HepG2 (cell line): Measurements from ENCODE around the gene ABCF1. TPM values are rescaled to one million over a fixed set of nuclear protein-coding genes. Genes with fewer than 3 reads are reported as not detected.

Experiments
- ATF7-NPFF ChIP-seq: sonication (generic); formaldehyde crosslinking; IDR thresholded peaks from 2 replicates; pipeline ENCODE4 v1.8.1; 2023; ENCODE audit warnings: mild to moderate bottlenecking, low read depth, missing genetic modification reagents, moderate library complexity
- CEBPG ChIP-seq: IDR thresholded peaks from 2 replicates; pipeline ENCODE4 v1.6.1; 2016
- DNMT1 ChIP-seq: sonication (generic); formaldehyde crosslinking; IDR thresholded peaks from 2 replicates; pipeline ENCODE4 v1.5.1; 2020; ENCODE audit warnings: mild to moderate bottlenecking, missing genetic modification reagents
- FOSL2 ChIP-seq: sonication (generic); formaldehyde crosslinking; IDR thresholded peaks from 2 replicates; pipeline ENCODE4 v1.4.0; 2020; ENCODE audit warnings: missing genetic modification reagents
- FUBP1 ChIP-seq: sonication (generic); formaldehyde crosslinking; IDR thresholded peaks from 2 replicates; pipeline ENCODE4 v1.5.1; 2020; ENCODE audit warnings: missing genetic modification reagents, mild to moderate bottlenecking, borderline replicate concordance
- KLF6 ChIP-seq: IDR thresholded peaks from 2 replicates; pipeline ENCODE4 v1.8.0; 2016; ENCODE audit warnings: missing biosample characterization, missing genetic modification reagents
- MTF2 ChIP-seq: sonication (generic); formaldehyde crosslinking; IDR thresholded peaks from 2 replicates; pipeline ENCODE4 v1.5.0; 2020; ENCODE audit warnings: missing genetic modification reagents, borderline replicate concordance
- NCOA5 ChIP-seq: sonication (generic); formaldehyde crosslinking; IDR thresholded peaks from 2 replicates; pipeline ENCODE4 v1.4.0; 2020; ENCODE audit warnings: missing genetic modification reagents
- REL ChIP-seq: sonication (generic); formaldehyde crosslinking; conservative IDR thresholded peaks from 2 replicates; pipeline ENCODE4 v1.8.0; 2022; ENCODE audit warnings: mild to moderate bottlenecking, missing genetic modification reagents, moderate library complexity
- SNAPC2 ChIP-seq: sonication (generic); formaldehyde crosslinking; IDR thresholded peaks from 2 replicates; pipeline ENCODE4 v1.8.1; 2022; ENCODE audit warnings: mild to moderate bottlenecking, missing genetic modification reagents
- STAT6 ChIP-seq: sonication (generic); formaldehyde crosslinking; IDR thresholded peaks from 2 replicates; pipeline ENCODE4 v1.4.0; 2020; ENCODE audit warnings: missing genetic modification reagents, mild to moderate bottlenecking, borderline replicate concordance
- ZMAT3 ChIP-seq: sonication (generic); formaldehyde crosslinking; conservative IDR thresholded peaks from 2 replicates; pipeline ENCODE4 v1.7.0; 2021; ENCODE audit warnings: missing genetic modification reagents
- ZNF18 ChIP-seq: sonication (generic); formaldehyde crosslinking; IDR thresholded peaks from 2 replicates; pipeline ENCODE4 v1.8.0; 2022; ENCODE audit warnings: mild to moderate bottlenecking, missing genetic modification reagents; ENCODE audit not compliant: insufficient replicate concordance
- ZNF362 ChIP-seq: sonication (generic); formaldehyde crosslinking; IDR thresholded peaks from 2 replicates; pipeline ENCODE4 v1.4.0; 2020; ENCODE audit warnings: missing genetic modification reagents, mild to moderate bottlenecking, borderline replicate concordance
- ZNF512B ChIP-seq: sonication (generic); formaldehyde crosslinking; IDR thresholded peaks from 2 replicates; pipeline ENCODE4 v1.5.1; 2020; ENCODE audit warnings: missing genetic modification reagents, mild to moderate bottlenecking, borderline replicate concordance
- ZNF543 ChIP-seq: sonication (generic); formaldehyde crosslinking; IDR thresholded peaks from 2 replicates; pipeline ENCODE4 v1.4.0; 2020; ENCODE audit warnings: mild to moderate bottlenecking, missing genetic modification reagents
- ZNF589 ChIP-seq: sonication (generic); formaldehyde crosslinking; conservative IDR thresholded peaks from 2 replicates; pipeline ENCODE4 v1.8.0; 2022; ENCODE audit warnings: mild to moderate bottlenecking, moderate library complexity, missing genetic modification reagents
- ZNF703 ChIP-seq: sonication (generic); formaldehyde crosslinking; IDR thresholded peaks from 2 replicates; pipeline ENCODE4 v1.5.1; 2020; ENCODE audit warnings: missing genetic modification reagents, mild to moderate bottlenecking, moderate library complexity, borderline replicate concordance
- ZSCAN31 ChIP-seq: sonication (generic); formaldehyde crosslinking; IDR thresholded peaks from 2 replicates; pipeline ENCODE4 v1.5.0; 2020; ENCODE audit warnings: low read depth, mild to moderate bottlenecking, missing genetic modification reagents
- polyA plus RNA-seq, 8 experiments: library from polyadenylated mRNA; depleted of rRNA in 3 of 8; stranded (reverse) in 7 of 8; unstranded in 1 of 8; fragments of >200 nt; fragmentation: Illumina TruSeq in 4 of 8; extraction: Trizol in 4 of 8; gene quantifications; 2 replicates each; pipeline versions ENCODE4 v1.2.1 to v1.2.3, GENCODE V29; 2011 to 2016; ENCODE audit warnings: low read depth in 4 of 8, missing spikeins in 1 of 8, mixed read lengths in 1 of 8; ENCODE audit not compliant: insufficient read depth in 1 of 8
- total RNA-seq, 5 experiments: library from RNA; depleted of rRNA; stranded (reverse); fragments of >200 nt; fragmentation: Illumina TruSeq; extraction: Trizol; gene quantifications; 2 replicates each; pipeline ENCODE4 v1.2.3, GENCODE V29; 2016; ENCODE audit warnings: low read depth in 1 of 5

The ABCF1 gene
- total and polyA plus RNA-seq, 2 of the 13 experiments (the other 11 are each of a cell fraction or from before 2014, with no cell fraction given), result 25.4 to 98.9 TPM

GRCh38 chr6:30571075-30571761 is at the start of gene ABCF1 (continued):
- TF ChIP-seq ZNF362 (CRISPR knock-in tag), result peak; percentile 60; the same call in 1 of the 2 replicates
- peak; percentile 90 for TF ChIP-seq DNMT1 (CRISPR knock-in tag)
- peak; percentile 84; the same call in 1 of the 2 replicates for TF ChIP-seq STAT6 (CRISPR knock-in tag)
- TF ChIP-seq ZNF589, result peak; percentile 86
- TF ChIP-seq REL (CRISPR knock-in tag), result peak; percentile 98
- TF ChIP-seq FUBP1 (CRISPR knock-in tag), result no peak; the same call in 1 of the 2 replicates
- TF ChIP-seq FOSL2 (CRISPR knock-in tag), result peak; percentile 57
- TF ChIP-seq KLF6, result peak; percentile 95
- TF ChIP-seq ZNF703, result no peak
- TF ChIP-seq ZSCAN31 (CRISPR knock-in tag), result peak; percentile 94
- TF ChIP-seq MTF2 (CRISPR knock-in tag), result no peak
- no peak for TF ChIP-seq NCOA5 (CRISPR knock-in tag)
- TF ChIP-seq CEBPG (CRISPR knock-in tag), result peak; percentile 72
- TF ChIP-seq ZNF18, result peak; percentile 87
- TF ChIP-seq ATF7-NPFF (CRISPR knock-in tag), result peak; percentile 94
- peak; percentile 94 for TF ChIP-seq ZNF543 (CRISPR knock-in tag)
- TF ChIP-seq ZMAT3 (CRISPR knock-in tag), result peak; percentile 96
- 0 out of 2 replicates have a peak, but pooled peaks have one; percentile 49 for TF ChIP-seq ZNF512B (CRISPR knock-in tag)
- TF ChIP-seq SNAPC2, result 0 out of 2 replicates have a peak, but pooled peaks have one; percentile 31
